ENCODE data around the gene F5. TPM values are rescaled to one million over a fixed set of nuclear protein-coding genes. Genes with fewer than 3 reads are reported as not detected.
A peak's percentile ranks its signal among the peaks of the same experiment; 100 is the strongest.

F5 gene
- total and polyA plus RNA-seq, 2 of the 13 experiments (the other 11 are each of a cell fraction or from before 2014, with no cell fraction given) = 38.3 to 64.0 TPM

GRCh38 chr1:169485431-169486280 is 100.6 kb downstream of the F5 start, which contains the start of gene SLC19A2 (continued):
- peak; percentile 93 for TF ChIP-seq ZNF616 (CRISPR knock-in tag; IDR thresholded peaks at IDR 0.05; ENCODE audit: low read depth)
- 0 out of 2 replicates have a peak, but pooled peaks have one; percentile 28 for TF ChIP-seq TBX3 (IDR thresholded peaks at IDR 0.05; ENCODE audit: borderline replicate concordance)
- TF ChIP-seq, protein P1, sequence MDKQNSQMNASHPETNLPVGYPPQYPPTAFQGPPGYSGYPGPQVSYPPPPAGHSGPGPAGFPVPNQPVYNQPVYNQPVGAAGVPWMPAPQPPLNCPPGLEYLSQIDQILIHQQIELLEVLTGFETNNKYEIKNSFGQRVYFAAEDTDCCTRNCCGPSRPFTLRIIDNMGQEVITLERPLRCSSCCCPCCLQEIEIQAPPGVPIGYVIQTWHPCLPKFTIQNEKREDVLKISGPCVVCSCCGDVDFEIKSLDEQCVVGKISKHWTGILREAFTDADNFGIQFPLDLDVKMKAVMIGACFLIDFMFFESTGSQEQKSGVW (CRISPR knock-in tag; IDR thresholded peaks at IDR 0.05; ENCODE audit: borderline replicate concordance) = no peak
- TF ChIP-seq, protein P2, sequence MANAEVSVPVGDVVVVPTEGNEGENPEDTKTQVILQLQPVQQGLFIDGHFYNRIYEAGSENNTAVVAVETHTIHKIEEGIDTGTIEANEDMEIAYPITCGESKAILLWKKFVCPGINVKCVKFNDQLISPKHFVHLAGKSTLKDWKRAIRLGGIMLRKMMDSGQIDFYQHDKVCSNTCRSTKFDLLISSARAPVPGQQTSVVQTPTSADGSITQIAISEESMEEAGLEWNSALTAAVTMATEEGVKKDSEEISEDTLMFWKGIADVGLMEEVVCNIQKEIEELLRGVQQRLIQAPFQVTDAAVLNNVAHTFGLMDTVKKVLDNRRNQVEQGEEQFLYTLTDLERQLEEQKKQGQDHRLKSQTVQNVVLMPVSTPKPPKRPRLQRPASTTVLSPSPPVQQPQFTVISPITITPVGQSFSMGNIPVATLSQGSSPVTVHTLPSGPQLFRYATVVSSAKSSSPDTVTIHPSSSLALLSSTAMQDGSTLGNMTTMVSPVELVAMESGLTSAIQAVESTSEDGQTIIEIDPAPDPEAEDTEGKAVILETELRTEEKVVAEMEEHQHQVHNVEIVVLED (CRISPR knock-in tag; IDR thresholded peaks at IDR 0.05; ENCODE audit: borderline replicate concordance) = peak; percentile 84
- TF ChIP-seq ZMAT3 (CRISPR knock-in tag; conservative IDR thresholded peaks at IDR 0.05) = no peak; the same call in 1 of the 2 replicates
- peak; percentile 57 for TF ChIP-seq ZNF776 (CRISPR knock-in tag; IDR thresholded peaks at IDR 0.05)
- no peak; the same call in 1 of the 2 replicates for TF ChIP-seq ZNF343 (CRISPR knock-in tag; IDR thresholded peaks at IDR 0.05)
- no peak; the same call in 1 of the 2 replicates for TF ChIP-seq PHF21A (CRISPR knock-in tag; IDR thresholded peaks at IDR 0.05)
- TF ChIP-seq, protein P3, sequence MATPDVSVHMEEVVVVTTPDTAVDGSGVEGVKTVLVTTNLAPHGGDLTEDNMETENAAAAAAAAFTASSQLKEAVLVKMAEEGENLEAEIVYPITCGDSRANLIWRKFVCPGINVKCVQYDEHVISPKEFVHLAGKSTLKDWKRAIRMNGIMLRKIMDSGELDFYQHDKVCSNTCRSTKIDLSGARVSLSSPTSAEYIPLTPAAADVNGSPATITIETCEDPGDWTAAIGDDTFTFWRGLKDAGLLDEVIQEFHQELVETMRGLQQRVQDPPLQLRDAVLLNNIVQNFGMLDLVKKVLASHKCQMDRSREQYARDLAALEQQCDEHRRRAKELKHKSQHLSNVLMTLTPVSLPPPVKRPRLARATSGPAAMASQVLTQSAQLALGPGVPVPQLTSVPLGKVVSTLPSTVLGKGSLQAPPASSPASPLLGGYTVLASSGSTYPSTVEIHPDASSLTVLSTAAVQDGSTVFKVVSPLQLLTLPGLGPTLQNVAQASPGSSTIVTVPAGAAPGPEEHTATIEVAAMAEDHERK (CRISPR knock-in tag; IDR thresholded peaks at IDR 0.05; ENCODE audit: low read depth) = no peak
- TF ChIP-seq ZNF746 (CRISPR knock-in tag; IDR thresholded peaks at IDR 0.05) = 0 out of 2 replicates have a peak, but pooled peaks have one; percentile 16
- peak; percentile 83 for TF ChIP-seq BRD4 (CRISPR knock-in tag; IDR thresholded peaks at IDR 0.05)
- no peak for TF ChIP-seq SATB2 (CRISPR knock-in tag; IDR thresholded peaks at IDR 0.05)
- no peak for TF ChIP-seq NFE2 (CRISPR knock-in tag; IDR thresholded peaks at IDR 0.05)
- TF ChIP-seq ZKSCAN1 (IDR thresholded peaks at IDR 0.05; ENCODE audit: low read length) = no peak
- TF ChIP-seq ZNF121 (CRISPR knock-in tag; IDR thresholded peaks at IDR 0.05) = peak; percentile 38; the same call in 1 of the 2 replicates
- TF ChIP-seq, protein P4, sequence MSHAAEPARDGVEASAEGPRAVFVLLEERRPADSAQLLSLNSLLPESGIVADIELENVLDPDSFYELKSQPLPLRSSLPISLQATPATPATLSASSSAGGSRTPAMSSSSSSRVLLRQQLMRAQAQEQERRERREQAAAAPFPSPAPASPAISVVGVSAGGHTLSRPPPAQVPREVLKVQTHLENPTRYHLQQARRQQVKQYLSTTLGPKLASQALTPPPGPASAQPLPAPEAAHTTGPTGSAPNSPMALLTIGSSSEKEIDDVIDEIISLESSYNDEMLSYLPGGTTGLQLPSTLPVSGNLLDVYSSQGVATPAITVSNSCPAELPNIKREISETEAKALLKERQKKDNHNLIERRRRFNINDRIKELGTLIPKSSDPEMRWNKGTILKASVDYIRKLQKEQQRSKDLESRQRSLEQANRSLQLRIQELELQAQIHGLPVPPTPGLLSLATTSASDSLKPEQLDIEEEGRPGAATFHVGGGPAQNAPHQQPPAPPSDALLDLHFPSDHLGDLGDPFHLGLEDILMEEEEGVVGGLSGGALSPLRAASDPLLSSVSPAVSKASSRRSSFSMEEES (CRISPR knock-in tag; IDR thresholded peaks at IDR 0.05) = peak; percentile 84
- peak; percentile 94 for TF ChIP-seq HNRNPLL (IDR thresholded peaks at IDR 0.05; ENCODE audit: low read depth, low read length, poor library complexity, severe bottlenecking)
- TF ChIP-seq, protein P5, sequence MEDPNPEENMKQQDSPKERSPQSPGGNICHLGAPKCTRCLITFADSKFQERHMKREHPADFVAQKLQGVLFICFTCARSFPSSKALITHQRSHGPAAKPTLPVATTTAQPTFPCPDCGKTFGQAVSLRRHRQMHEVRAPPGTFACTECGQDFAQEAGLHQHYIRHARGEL (CRISPR knock-in tag; IDR thresholded peaks at IDR 0.05) = no peak
- no peak for TF ChIP-seq ZNF33B (CRISPR knock-in tag; IDR thresholded peaks at IDR 0.05)
- TF ChIP-seq ZNF850 (CRISPR knock-in tag; conservative IDR thresholded peaks at IDR 0.05) = peak; percentile 85; the same call in 1 of the 2 replicates
- no peak for TF ChIP-seq RCOR2 (CRISPR knock-in tag; IDR thresholded peaks at IDR 0.05)
- peak; percentile 69; the same call in 1 of the 2 replicates for TF ChIP-seq ZNF709 (CRISPR knock-in tag; IDR thresholded peaks at IDR 0.05)
- TF ChIP-seq POLR2G (IDR thresholded peaks at IDR 0.05; ENCODE audit: low read depth, low read length) = peak; percentile 91
- no peak for TF ChIP-seq ZNF24 (IDR thresholded peaks at IDR 0.05)
- TF ChIP-seq KDM4B (CRISPR knock-in tag; IDR thresholded peaks at IDR 0.05) = 0 out of 2 replicates have a peak, but pooled peaks have one; percentile 53

Measured in HepG2 (cell line).